H1 (cell line): ENCODE measurements around the gene TEX36. TPM values are rescaled to one million over a fixed set of nuclear protein-coding genes. Genes with fewer than 3 reads are reported as not detected.

Source experiments
- EZH2 ChIP-seq: fragments of 200-600 bp; sonication (generic); IDR thresholded peaks from 2 replicates; pipeline ENCODE4 v1.7.1; 2012; ENCODE audit warnings: low read depth, mild to moderate bottlenecking, moderate library complexity, low read length, inconsistent platforms; ENCODE audit not compliant: severe bottlenecking
- MAFK ChIP-seq: IDR thresholded peaks from 2 replicates; pipeline ENCODE4 v1.6.1; 2012; ENCODE audit warnings: low read depth, mild to moderate bottlenecking, improper control_type of control experiment, low read length
- RFX5 ChIP-seq: IDR thresholded peaks from 2 replicates; pipeline ENCODE4 v1.6.1; 2011; ENCODE audit warnings: low read depth, low read length, improper control_type of control experiment, borderline replicate concordance
- polyA plus RNA-seq, 7 experiments: library from polyadenylated mRNA; depleted of rRNA in 3 of 7; stranded (reverse) in 5 of 7; unstranded in 2 of 7; fragments of >200 nt in 5 of 7; fragments of 200-250 nt in 2 of 7; gene quantifications; 1 replicate in 5 of 7; 2 replicates in 1 of 7; 4 replicates in 1 of 7; pipeline versions ENCODE4 v1.2.1 to v1.2.3, GENCODE V29; 2011 to 2013; ENCODE audit warnings: missing spikeins in 2 of 7, mixed read lengths in 2 of 7
- total RNA-seq: library from RNA; stranded (reverse); fragmentation: NEBNext Ultra II Directional; extraction: Animal tissue kit (Norgen Biotek cat#: 25700); gene quantifications from 2 replicates; pipeline ENCODE4 v1.2.1, GENCODE V29; 2021
- TF ChIP-seq, protein P1 (sequence below): fragments of 300-600 bp; sonication (generic); IDR thresholded peaks from 2 replicates; pipeline ENCODE4 v1.7.1; 2012; ENCODE audit warnings: low read length, moderate library complexity, mild to moderate bottlenecking, inconsistent platforms; ENCODE audit not compliant: insufficient replicate concordance

TEX36 gene
- total and polyA plus RNA-seq, 2 of the 8 experiments (the other 6 are each of a cell fraction or from before 2014, with no cell fraction given) = not detected

- TF ChIP-seq, protein P1, sequence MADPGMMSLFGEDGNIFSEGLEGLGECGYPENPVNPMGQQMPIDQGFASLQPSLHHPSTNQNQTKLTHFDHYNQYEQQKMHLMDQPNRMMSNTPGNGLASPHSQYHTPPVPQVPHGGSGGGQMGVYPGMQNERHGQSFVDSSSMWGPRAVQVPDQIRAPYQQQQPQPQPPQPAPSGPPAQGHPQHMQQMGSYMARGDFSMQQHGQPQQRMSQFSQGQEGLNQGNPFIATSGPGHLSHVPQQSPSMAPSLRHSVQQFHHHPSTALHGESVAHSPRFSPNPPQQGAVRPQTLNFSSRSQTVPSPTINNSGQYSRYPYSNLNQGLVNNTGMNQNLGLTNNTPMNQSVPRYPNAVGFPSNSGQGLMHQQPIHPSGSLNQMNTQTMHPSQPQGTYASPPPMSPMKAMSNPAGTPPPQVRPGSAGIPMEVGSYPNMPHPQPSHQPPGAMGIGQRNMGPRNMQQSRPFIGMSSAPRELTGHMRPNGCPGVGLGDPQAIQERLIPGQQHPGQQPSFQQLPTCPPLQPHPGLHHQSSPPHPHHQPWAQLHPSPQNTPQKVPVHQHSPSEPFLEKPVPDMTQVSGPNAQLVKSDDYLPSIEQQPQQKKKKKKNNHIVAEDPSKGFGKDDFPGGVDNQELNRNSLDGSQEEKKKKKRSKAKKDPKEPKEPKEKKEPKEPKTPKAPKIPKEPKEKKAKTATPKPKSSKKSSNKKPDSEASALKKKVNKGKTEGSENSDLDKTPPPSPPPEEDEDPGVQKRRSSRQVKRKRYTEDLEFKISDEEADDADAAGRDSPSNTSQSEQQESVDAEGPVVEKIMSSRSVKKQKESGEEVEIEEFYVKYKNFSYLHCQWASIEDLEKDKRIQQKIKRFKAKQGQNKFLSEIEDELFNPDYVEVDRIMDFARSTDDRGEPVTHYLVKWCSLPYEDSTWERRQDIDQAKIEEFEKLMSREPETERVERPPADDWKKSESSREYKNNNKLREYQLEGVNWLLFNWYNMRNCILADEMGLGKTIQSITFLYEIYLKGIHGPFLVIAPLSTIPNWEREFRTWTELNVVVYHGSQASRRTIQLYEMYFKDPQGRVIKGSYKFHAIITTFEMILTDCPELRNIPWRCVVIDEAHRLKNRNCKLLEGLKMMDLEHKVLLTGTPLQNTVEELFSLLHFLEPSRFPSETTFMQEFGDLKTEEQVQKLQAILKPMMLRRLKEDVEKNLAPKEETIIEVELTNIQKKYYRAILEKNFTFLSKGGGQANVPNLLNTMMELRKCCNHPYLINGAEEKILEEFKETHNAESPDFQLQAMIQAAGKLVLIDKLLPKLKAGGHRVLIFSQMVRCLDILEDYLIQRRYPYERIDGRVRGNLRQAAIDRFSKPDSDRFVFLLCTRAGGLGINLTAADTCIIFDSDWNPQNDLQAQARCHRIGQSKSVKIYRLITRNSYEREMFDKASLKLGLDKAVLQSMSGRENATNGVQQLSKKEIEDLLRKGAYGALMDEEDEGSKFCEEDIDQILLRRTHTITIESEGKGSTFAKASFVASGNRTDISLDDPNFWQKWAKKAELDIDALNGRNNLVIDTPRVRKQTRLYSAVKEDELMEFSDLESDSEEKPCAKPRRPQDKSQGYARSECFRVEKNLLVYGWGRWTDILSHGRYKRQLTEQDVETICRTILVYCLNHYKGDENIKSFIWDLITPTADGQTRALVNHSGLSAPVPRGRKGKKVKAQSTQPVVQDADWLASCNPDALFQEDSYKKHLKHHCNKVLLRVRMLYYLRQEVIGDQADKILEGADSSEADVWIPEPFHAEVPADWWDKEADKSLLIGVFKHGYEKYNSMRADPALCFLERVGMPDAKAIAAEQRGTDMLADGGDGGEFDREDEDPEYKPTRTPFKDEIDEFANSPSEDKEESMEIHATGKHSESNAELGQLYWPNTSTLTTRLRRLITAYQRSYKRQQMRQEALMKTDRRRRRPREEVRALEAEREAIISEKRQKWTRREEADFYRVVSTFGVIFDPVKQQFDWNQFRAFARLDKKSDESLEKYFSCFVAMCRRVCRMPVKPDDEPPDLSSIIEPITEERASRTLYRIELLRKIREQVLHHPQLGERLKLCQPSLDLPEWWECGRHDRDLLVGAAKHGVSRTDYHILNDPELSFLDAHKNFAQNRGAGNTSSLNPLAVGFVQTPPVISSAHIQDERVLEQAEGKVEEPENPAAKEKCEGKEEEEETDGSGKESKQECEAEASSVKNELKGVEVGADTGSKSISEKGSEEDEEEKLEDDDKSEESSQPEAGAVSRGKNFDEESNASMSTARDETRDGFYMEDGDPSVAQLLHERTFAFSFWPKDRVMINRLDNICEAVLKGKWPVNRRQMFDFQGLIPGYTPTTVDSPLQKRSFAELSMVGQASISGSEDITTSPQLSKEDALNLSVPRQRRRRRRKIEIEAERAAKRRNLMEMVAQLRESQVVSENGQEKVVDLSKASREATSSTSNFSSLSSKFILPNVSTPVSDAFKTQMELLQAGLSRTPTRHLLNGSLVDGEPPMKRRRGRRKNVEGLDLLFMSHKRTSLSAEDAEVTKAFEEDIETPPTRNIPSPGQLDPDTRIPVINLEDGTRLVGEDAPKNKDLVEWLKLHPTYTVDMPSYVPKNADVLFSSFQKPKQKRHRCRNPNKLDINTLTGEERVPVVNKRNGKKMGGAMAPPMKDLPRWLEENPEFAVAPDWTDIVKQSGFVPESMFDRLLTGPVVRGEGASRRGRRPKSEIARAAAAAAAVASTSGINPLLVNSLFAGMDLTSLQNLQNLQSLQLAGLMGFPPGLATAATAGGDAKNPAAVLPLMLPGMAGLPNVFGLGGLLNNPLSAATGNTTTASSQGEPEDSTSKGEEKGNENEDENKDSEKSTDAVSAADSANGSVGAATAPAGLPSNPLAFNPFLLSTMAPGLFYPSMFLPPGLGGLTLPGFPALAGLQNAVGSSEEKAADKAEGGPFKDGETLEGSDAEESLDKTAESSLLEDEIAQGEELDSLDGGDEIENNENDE = no peak
- no peak for TF ChIP-seq MAFK
- no peak for TF ChIP-seq EZH2
- TF ChIP-seq RFX5 = no peak
- TF ChIP-seq, all 59 proteins: peak for 0
Measured at GRCh38 chr10:125626671-125627070, 56.3 kb downstream of the TEX36 start (continued).
